ENCODE data around the gene JTB.
A peak's percentile ranks its signal among the peaks of the same experiment; 100 is the strongest.

- peak; percentile 31 to 48 (median 46) for TF ChIP-seq CTCF (IDR thresholded peaks at IDR 0.05)
- TF ChIP-seq POLR2A (IDR thresholded peaks at IDR 0.05) = peak; percentile 66
Measured at GRCh38 chr1:153967107-153967999, 10.1 kb downstream of the JTB start, which contains the start of gene CREB3L4.

All from ovary (tissue), 3 donors.